ENCODE results near the gene SH3PXD2A.

The SH3PXD2A gene

DNA sequence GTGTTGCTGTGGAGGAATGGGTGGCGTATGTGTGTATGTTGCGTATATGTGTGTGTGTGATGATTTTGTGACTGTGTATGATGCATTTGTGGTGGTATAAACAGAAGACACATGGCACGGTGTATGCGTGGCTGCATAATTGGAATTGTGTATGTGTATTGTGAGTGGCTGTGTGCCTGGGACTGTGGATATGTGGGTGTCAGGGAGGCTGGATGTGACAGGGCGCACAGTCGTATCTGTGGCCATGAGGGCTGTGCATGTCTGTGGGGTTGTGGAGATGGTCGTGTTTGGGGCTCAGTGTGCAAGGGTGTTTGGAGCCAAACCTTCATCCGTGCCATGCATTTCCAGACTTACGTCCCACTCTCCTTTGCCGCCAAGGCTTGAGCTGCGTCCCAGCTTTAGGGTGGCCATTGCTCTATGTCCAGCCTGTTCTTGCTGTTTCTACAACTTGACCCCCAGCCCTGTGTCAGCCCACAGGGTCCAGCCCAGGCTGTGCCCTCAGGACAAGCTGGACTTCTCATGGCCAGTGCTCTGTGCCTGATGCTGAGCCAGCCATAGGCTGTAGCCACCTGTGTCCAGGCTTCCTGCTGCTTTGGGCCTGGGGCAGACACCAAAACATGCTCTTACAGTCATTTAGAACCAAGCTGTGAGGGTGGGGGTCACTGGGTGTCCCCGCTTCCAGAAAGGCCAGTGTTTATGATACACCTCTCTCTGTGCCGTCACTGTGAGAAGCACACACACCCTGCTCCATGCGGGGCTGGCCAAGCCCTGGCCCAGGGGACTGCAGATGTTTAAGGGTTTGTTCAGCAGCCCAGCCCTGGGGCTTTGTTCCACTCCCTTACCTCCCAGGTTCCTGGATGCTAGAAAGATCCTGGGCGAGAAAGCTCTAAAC lies 234.2 kb downstream of the SH3PXD2A start:
- no peak overlapping the region for H3K4me3 ChIP-seq (ENCODE audit: low read depth, low read length)
- TF ChIP-seq, protein P1, sequence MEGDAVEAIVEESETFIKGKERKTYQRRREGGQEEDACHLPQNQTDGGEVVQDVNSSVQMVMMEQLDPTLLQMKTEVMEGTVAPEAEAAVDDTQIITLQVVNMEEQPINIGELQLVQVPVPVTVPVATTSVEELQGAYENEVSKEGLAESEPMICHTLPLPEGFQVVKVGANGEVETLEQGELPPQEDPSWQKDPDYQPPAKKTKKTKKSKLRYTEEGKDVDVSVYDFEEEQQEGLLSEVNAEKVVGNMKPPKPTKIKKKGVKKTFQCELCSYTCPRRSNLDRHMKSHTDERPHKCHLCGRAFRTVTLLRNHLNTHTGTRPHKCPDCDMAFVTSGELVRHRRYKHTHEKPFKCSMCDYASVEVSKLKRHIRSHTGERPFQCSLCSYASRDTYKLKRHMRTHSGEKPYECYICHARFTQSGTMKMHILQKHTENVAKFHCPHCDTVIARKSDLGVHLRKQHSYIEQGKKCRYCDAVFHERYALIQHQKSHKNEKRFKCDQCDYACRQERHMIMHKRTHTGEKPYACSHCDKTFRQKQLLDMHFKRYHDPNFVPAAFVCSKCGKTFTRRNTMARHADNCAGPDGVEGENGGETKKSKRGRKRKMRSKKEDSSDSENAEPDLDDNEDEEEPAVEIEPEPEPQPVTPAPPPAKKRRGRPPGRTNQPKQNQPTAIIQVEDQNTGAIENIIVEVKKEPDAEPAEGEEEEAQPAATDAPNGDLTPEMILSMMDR (IDR thresholded peaks at IDR 0.05; ENCODE audit: low read depth, low read length), result no peak

- TF ChIP-seq, protein P1 (IDR thresholded peaks at IDR 0.05; ENCODE audit: low read depth, low read length), result no peak
- no peak overlapping the region for H3K4me3 ChIP-seq (ENCODE audit: low read depth, low read length)
Measured at GRCh38 chr10:103620352-103620740, 235.0 kb downstream of the SH3PXD2A start.

- H3K4me3 ChIP-seq (ENCODE audit: low read depth, low read length), result no peak overlapping the region
- TF ChIP-seq, protein P1 (IDR thresholded peaks at IDR 0.05; ENCODE audit: low read depth, low read length), result no peak
Measured at GRCh38 chr10:103619424-103620351, 235.7 kb downstream of the SH3PXD2A start.

DNA sequence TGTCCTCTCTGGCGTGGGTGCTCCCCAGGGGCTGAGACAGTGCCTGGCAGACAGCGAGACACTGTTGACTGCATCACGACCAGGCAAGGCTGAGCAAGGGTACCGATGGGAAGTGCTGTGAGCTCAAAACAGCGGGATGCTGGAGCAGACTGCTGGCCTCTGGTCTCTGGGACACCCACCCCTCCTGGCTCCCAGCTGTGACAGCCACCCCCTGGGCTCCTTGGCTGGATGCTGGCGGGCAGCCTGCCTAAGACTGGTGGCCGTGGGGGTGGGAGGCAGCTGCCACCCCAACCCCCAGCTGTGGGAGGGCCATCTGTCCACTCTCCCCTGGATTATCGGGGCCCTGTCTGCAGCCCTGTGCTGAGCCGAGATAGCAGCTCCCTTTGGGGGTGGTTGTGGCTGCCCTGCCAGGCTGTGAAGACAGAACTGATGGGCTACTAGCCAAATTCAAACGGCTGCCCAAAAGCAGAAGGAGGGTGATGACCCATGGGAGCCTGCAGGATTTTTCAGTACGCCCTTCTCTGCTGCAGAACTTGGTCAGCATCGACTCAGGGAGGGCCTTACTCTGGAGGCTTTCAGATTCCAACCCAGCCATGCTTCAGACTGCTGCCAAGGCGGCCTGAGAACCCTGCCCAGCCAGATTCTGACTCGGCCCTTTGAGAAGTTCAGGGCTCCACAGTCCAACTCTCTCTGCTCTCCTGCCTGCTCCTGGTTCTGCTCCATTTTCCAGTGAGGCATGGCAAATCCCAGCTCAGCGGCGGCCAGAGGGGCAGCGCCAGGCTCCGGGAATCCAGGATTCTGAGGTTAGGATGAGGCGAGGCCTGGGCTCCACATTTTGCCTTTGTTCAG lies 236.6 kb downstream of the SH3PXD2A start:
- TF ChIP-seq, protein P1 (IDR thresholded peaks at IDR 0.05; ENCODE audit: low read depth, low read length), result no peak

DNA sequence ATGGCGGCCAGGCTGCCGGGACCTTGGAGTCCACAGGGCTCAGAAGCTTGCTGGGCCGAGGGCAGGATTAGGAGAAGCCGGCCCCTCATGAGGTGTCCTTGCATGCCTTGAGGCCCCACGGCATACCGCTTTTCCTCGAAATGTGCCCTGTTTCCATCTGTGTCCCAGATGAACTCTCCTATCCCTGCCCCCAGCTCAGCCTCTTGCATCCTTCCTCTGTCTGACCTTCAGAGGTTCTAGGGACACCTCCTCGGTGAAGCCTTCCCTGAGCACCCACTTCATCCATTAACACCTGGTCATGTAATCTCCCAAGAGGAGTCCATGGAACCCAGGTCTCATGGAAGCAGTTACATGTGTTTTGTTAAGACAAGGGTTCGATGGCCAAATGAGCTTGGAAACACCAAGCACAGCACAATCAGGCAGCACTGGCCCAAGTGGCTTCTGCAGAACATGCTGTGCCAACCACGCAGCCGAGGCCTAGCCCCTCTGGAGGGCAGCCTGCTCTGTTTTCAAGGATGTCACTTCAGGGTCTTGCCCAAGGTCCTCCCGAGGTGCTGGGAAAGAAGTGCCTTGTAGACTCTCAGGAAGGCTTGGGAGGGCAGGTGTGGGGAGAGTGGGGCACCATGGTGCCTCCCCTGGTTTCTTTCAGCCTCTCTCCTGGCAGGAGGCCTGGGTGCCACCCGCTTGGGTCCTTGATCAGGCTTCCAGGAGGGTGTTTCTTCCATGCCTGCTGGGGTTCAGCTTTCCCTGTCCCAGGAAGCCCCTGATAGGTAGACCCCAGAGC lies 237.6 kb downstream of the SH3PXD2A start:
- TF ChIP-seq, protein P1 (IDR thresholded peaks at IDR 0.05; ENCODE audit: low read depth, low read length), result no peak
- H3K4me3 ChIP-seq (ENCODE audit: low read depth, low read length), result no peak overlapping the region

More for the DNA sequence above, 236.6 kb downstream of the SH3PXD2A start:
- H3K4me3 ChIP-seq (ENCODE audit: low read depth, low read length), result no peak overlapping the region
